ENCODE measurements around the gene PIGN. TPM values are rescaled to one million over a fixed set of nuclear protein-coding genes. Genes with fewer than 3 reads are reported as not detected.

Gene PIGN
- total and polyA plus RNA-seq, 2 donors (not counting 3 experiments of a cell fraction or from before 2014, with no cell fraction given): 13.7 to 26.1 TPM

DNA sequence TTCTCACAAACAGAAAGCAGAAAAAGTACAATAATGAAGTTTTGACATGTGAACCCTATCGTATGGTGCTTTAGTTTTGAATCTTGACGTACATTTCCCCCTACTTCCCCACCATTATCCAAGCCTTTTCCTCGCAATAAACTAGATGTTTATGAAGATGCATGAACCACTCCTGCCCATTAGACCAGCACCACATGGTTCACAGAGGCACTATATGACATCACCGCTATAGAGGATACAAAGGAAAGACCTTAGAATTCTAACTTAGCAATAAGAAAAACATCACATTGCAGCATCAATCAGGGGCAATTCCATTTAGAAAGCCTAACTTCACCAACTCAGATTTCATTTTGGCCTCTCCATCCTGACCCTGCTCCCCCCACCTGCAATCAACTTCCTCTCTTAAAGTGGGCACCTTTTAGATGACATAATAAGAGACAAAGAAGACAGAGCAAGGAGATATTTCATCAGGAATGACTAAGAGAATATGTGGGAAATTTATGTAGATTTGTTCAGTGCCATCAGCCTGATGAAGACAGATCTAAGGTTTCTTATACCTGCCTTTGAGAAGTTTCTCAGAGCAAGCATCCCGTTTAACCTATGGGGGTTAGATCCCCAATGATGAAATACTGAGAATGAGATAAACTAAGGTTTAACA is 124.9 kb downstream of the PIGN start:
- dilution Hi-C loops (cut with MboI; ENCODE audit: extremely low pct_ligation_motif_present, low sequenced_read_pairs) (no loop called here), intact Hi-C loops (cut with micrococcal nuclease) (loop anchor here (1.0 kb wide), 1 partner anchor 63 kb away; no protein-coding TSS in a partner anchor)
- no peaks in the 10 kb centered on the region for H3K27me3 ChIP-seq (ENCODE audit: control insufficient read depth in 2 of 2, insufficient read depth in 2 of 2, low read length in 2 of 2)
- peak overlapping the region; percentile 30 for H3K27ac ChIP-seq (ENCODE audit: insufficient read depth, low read depth, low read length)
- H3K9me1 ChIP-seq (replicated peaks; ENCODE audit: control insufficient read depth, extremely low read depth, insufficient read depth, low read length): no peaks in the 10 kb centered on the region
- no TSS peak for BruUV-seq (replicated peaks)
- ChIA-PET POLR2A (interaction anchor here (0.7 kb wide), 1 partner anchor 271 kb away, joined by 4 read pairs; no protein-coding TSS in a partner anchor), CTCF (interaction anchor here (1.7 kb wide), 1 partner anchor 67 kb away, joined by 7 read pairs; no protein-coding TSS in a partner anchor)
- H2AFZ ChIP-seq (ENCODE audit: low read depth, low read length): no peak overlapping the region
- DNase-seq (ENCODE audit: low read depth, low spot score) (no peak), FAIRE-seq (no peak)
- H3K79me2 ChIP-seq (ENCODE audit: control insufficient read depth, insufficient read depth, low read length): no peaks in the 10 kb centered on the region
- H4K20me1 ChIP-seq (replicated peaks; ENCODE audit: control insufficient read depth, extremely low read depth, insufficient read depth, low read length): no peaks in the 10 kb centered on the region
- H3K9ac ChIP-seq (replicated peaks; ENCODE audit: extremely low read depth, insufficient read depth, low read length): no peak overlapping the region
- no peak overlapping the region for H3K4me2 ChIP-seq (ENCODE audit: insufficient read depth, low read length)
- TF ChIP-seq FOS (IDR thresholded peaks at IDR 0.05; ENCODE audit: borderline replicate concordance, insufficient read depth, low read length): no peak
- TF ChIP-seq, protein P1, sequence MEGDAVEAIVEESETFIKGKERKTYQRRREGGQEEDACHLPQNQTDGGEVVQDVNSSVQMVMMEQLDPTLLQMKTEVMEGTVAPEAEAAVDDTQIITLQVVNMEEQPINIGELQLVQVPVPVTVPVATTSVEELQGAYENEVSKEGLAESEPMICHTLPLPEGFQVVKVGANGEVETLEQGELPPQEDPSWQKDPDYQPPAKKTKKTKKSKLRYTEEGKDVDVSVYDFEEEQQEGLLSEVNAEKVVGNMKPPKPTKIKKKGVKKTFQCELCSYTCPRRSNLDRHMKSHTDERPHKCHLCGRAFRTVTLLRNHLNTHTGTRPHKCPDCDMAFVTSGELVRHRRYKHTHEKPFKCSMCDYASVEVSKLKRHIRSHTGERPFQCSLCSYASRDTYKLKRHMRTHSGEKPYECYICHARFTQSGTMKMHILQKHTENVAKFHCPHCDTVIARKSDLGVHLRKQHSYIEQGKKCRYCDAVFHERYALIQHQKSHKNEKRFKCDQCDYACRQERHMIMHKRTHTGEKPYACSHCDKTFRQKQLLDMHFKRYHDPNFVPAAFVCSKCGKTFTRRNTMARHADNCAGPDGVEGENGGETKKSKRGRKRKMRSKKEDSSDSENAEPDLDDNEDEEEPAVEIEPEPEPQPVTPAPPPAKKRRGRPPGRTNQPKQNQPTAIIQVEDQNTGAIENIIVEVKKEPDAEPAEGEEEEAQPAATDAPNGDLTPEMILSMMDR (IDR thresholded peaks at IDR 0.05; ENCODE audit: extremely low read depth in 1 of 2, insufficient read depth in 1 of 2, low read depth in 1 of 2, low read length in 2 of 2): no peak
- TF ChIP-seq POLR2AphosphoS5 (IDR thresholded peaks at IDR 0.05; ENCODE audit: insufficient read depth, low read depth, low read length): no peak
- no peak for TF ChIP-seq GATA2 (IDR thresholded peaks at IDR 0.05; ENCODE audit: insufficient read depth, insufficient read length, low read depth, low read length)
- peaks cover 19% of the 10 kb centered on the region for H3K4me1 ChIP-seq (ENCODE audit: control insufficient read depth, extremely low read depth, insufficient read depth, low read length)
- no peaks in the 10 kb centered on the region for H3K9me3 ChIP-seq (replicated peaks; ENCODE audit: control insufficient read depth, insufficient read depth, low read length)
- no peak overlapping the region for H3K4me3 ChIP-seq (replicated peaks in 1 of 3; ENCODE audit: insufficient read depth in 1 of 3, low read depth in 1 of 3, low read length in 3 of 3)
- H3K36me3 ChIP-seq (ENCODE audit: control insufficient read depth in 2 of 2, extremely low read depth in 1 of 2, insufficient read depth in 2 of 2, low read length in 2 of 2): no peaks in the 10 kb centered on the region

Data from endothelial cell of umbilical vein (primary cell).